Heart left ventricle (tissue), 13 donors: Measurements from ENCODE around the gene GRM8.

Experiments used
- POLR2A ChIP-seq, 2 donors: fragments of 450-650 bp; IDR thresholded peaks; one replicate each; pipeline ENCODE4 v1.6.1; 2017; ENCODE audit warnings: antibody characterized with exemption in 2 of 2, mild to moderate bottlenecking in 2 of 2, moderate library complexity in 2 of 2
- TF ChIP-seq, protein P1 (sequence below), 12 donors: fragments of 200-600 bp; sonication (generic) in 4 of 12; IDR thresholded peaks; one replicate each; pipeline versions ENCODE4 v1.5.0 to v1.8.0; 2018 to 2022; ENCODE audit warnings: antibody characterized with exemption in 12 of 12, mild to moderate bottlenecking in 5 of 12
- donor health status: ischemic (EF 13 %, LVEDD 7.1; RV severe dilation, severe dysfunction).
- donor health status: DM: no; HTN: yes; CAD: no.
- donor health status: DM: no; HTN: no; CAD: no.
- donor health status: ischemic (EF 25% LVEDD 6.9; RV normal size, moderate dysfunction).
- donor health status: ischemic (EF 25% LVEDD 5.7; RV mildly dilated, moderate dysfunction).
- donor health status: ischemic (EF 35%, LVEDD 5.7; RV mildly dilated, moderate dysfunction).
- donor health status: nonischemic (EF 11% LVEDD 7.7; RV severe dilation, severe dysfunction).
- donor health status: DM: yes; HTN: yes; CAD: no.
- donor health status: PGD.
- donor health status: ischemic (EF 29% LVEDD 5.4; RV normal size, mild dysfunction).
- donor health status: nonischemic (EF 23%, LVEDD 6.1; RV moderate dilation, normal function).

DNA sequence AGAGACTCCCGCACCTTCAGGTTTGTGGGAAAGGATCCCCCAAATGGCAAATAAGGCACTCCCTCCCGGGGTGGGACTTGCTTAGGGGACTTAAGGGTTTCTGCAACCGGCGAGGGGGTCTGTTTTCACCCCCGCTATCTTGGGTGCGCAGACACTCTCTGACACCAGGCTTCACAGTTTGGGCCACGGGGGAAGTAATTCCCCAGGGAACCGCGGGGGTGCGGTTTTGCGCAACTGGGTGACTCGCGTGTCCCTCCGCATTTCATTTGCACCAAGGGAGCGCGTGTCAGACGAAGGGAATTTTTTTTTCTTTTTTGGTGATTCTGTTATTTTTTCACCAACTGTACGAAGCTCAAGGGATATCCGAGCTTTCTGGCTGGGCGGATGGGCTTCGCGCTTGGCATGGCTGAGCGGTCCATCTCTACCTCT lies 1.7 kb downstream of the GRM8 start:
- TF ChIP-seq, protein P1, sequence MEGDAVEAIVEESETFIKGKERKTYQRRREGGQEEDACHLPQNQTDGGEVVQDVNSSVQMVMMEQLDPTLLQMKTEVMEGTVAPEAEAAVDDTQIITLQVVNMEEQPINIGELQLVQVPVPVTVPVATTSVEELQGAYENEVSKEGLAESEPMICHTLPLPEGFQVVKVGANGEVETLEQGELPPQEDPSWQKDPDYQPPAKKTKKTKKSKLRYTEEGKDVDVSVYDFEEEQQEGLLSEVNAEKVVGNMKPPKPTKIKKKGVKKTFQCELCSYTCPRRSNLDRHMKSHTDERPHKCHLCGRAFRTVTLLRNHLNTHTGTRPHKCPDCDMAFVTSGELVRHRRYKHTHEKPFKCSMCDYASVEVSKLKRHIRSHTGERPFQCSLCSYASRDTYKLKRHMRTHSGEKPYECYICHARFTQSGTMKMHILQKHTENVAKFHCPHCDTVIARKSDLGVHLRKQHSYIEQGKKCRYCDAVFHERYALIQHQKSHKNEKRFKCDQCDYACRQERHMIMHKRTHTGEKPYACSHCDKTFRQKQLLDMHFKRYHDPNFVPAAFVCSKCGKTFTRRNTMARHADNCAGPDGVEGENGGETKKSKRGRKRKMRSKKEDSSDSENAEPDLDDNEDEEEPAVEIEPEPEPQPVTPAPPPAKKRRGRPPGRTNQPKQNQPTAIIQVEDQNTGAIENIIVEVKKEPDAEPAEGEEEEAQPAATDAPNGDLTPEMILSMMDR (IDR thresholded peaks at IDR 0.05): no peak
- TF ChIP-seq POLR2A (IDR thresholded peaks at IDR 0.05): no peak
